Large intestine (tissue), 3 donors: ENCODE measurements around the gene SCFD1. TPM values are rescaled to one million over a fixed set of nuclear protein-coding genes. Genes with fewer than 3 reads are reported as not detected.
"Not testable (repeated sequence)": the region's sequence is repeated elsewhere in the genome, so short reads cannot be mapped to it uniquely, and the experiment has no call there.

Experiments used
- DNase-seq, 2 donors: peaks; one replicate each; pipeline versions ENCODE4 v3.0.0 to v3.0.0-alpha.2; 2013
- H3K27ac ChIP-seq: one replicate; pipeline ENCODE4 v1.5.1; 2013; ENCODE audit warnings: low read length
- H3K27me3 ChIP-seq: 2 replicates; pipeline ENCODE4 v1.6.1; 2013; ENCODE audit warnings: low read length; ENCODE audit not compliant: control insufficient read depth, insufficient read depth
- H3K36me3 ChIP-seq: 2 replicates; pipeline ENCODE4 v1.6.1; 2013; ENCODE audit warnings: low read length; ENCODE audit not compliant: control insufficient read depth, insufficient read depth
- H3K4me1 ChIP-seq: one replicate; pipeline ENCODE4 v1.6.1; 2013; ENCODE audit warnings: low read length; ENCODE audit not compliant: control insufficient read depth, insufficient read depth
- H3K4me3 ChIP-seq: one replicate; pipeline ENCODE4 v1.5.1; 2013; ENCODE audit warnings: low read length
- H3K9me3 ChIP-seq: one replicate; pipeline ENCODE4 v1.6.1; 2013; ENCODE audit warnings: mild to moderate bottlenecking, low read depth, low read length, moderate library complexity; ENCODE audit not compliant: control insufficient read depth
- WGBS: methylation state at CpG from one replicate; pipeline ENCODE4 v1.1.5; 2013; ENCODE audit warnings: low lambda C conversion rate; ENCODE audit not compliant: insufficient coverage; 5-methylcytosine and 5-hydroxymethylcytosine counted together
- polyA plus RNA-seq: library from polyadenylated mRNA; unstranded; fragments of 120-200 nt; gene quantifications from one replicate; pipeline ENCODE4 v1.2.1, GENCODE V29; 2013

SCFD1 gene
- polyA plus RNA-seq, 1 donor: 69.7 TPM

GRCh38 chr14:30658645-30659044, 36.5 kb downstream of the SCFD1 start:
- Histone ChIP-seq H3K27me3 (no peaks in the 10 kb centered on the region), H3K9me3 (no peaks in the 10 kb centered on the region), H3K4me1 (no peaks in the 10 kb centered on the region), H3K36me3 (peaks cover 35% of the 10 kb centered on the region), H3K4me3 (no peak overlapping the region), H3K27ac (no peak overlapping the region)
- DNase-seq: no peak
- no CpG with 5 or more reads among the region's 3 CpGs for WGBS

DNA sequence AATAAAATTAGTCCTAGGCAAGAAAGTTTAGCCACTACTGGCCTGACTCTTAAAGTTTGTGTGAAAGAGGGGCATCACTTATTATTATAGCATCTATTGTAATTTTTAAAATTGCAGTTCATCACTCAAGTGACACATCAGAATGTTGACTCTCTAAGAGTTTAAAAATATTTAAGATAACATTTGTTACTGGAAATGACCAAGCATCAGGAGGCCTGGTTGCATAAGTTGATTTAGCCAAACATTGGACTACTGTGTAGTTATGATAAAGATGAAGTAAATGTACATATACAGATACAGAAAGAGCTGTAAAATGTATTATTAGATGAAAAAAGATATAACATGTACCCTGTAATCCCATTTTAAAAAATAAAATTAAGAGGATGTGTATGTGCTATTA, 47.5 kb downstream of the SCFD1 start:
- no peak overlapping the region for H3K4me3 ChIP-seq
- no peaks in the 10 kb centered on the region for H3K4me1 ChIP-seq
- no peaks in the 10 kb centered on the region for H3K27me3 ChIP-seq
- no peak for DNase-seq
- H3K36me3 ChIP-seq: peaks cover 4% of the 10 kb centered on the region
- no peak overlapping the region for H3K27ac ChIP-seq
- H3K9me3 ChIP-seq: no peaks in the 10 kb centered on the region

GRCh38 chr14:30673071-30673470, 51.0 kb downstream of the SCFD1 start:
- Histone ChIP-seq H3K27ac (no peak overlapping the region), H3K27me3 (no peaks in the 10 kb centered on the region), H3K36me3 (peaks cover 12% of the 10 kb centered on the region), H3K9me3 (no peaks in the 10 kb centered on the region), H3K4me1 (no peaks in the 10 kb centered on the region), H3K4me3 (no peak overlapping the region)
- no peak for DNase-seq
- WGBS: 100% methylated on average over 1 of the region's 1 CpG

- no peaks in the 10 kb centered on the region for H3K9me3 ChIP-seq
- H3K4me3 ChIP-seq: no peak overlapping the region
- H3K4me1 ChIP-seq: no peaks in the 10 kb centered on the region
- DNase-seq: no peak
- no peak overlapping the region for H3K27ac ChIP-seq
- H3K27me3 ChIP-seq: no peaks in the 10 kb centered on the region
- H3K36me3 ChIP-seq: peaks cover 22% of the 10 kb centered on the region
Observed at GRCh38 chr14:30678926-30679431, 56.9 kb downstream of the SCFD1 start.

- Histone ChIP-seq H3K4me1 (no peaks in the 10 kb centered on the region), H3K27me3 (no peaks in the 10 kb centered on the region), H3K27ac (no peak overlapping the region), H3K9me3 (no peaks in the 10 kb centered on the region), H3K4me3 (no peak overlapping the region), H3K36me3 (peaks cover 25% of the 10 kb centered on the region)
- no peak for DNase-seq
Observed at GRCh38 chr14:30680036-30680435, 57.9 kb downstream of the SCFD1 start.

- not testable (repeated sequence) for H3K27ac ChIP-seq, H3K27me3 ChIP-seq, H3K4me1 ChIP-seq, H3K9me3 ChIP-seq, H3K4me3 ChIP-seq, DNase-seq
- H3K36me3 ChIP-seq: peaks cover 24% of the 10 kb centered on the region
- whole genome bisulfite sequencing: no CpG with 5 or more reads among the region's 5 CpGs
Observed at GRCh38 chr14:30680776-30681175, 58.7 kb downstream of the SCFD1 start.

DNA sequence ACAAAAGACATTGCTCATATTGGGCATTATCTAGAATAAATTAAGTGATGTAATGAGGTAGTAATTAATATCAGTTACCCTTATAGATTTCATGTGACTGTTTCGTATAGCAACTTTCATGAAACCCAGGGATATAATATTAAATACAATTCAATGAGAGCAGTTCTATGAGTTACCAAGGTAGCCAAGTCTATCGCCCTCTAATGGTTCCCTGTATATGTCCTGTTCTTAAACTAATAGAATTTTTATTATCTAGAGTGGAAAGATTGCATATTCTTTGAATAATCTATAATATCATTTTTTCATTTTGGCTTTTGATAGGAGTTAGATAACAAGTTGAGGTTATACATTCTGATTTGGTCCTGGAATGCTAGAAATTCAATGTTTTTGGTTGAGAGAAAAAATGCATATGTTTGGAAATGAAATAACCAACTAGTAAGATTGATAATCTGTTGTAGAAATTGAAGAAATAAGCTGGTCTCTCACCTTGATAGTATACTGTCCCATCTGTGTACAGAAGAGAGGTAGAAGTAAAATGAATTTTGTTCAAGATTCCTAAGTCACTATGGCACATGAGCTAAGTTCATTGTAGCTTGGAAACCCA, 59.7 kb downstream of the SCFD1 start:
- no peak overlapping the region for H3K4me3 ChIP-seq
- no peaks in the 10 kb centered on the region for H3K4me1 ChIP-seq
- H3K36me3 ChIP-seq: peaks cover 18% of the 10 kb centered on the region
- no peaks in the 10 kb centered on the region for H3K27me3 ChIP-seq
- WGBS: 83% methylated on average over 2 of the region's 2 CpGs
- no peaks in the 10 kb centered on the region for H3K9me3 ChIP-seq
- DNase-seq: no peak
- H3K27ac ChIP-seq: no peak overlapping the region

DNA sequence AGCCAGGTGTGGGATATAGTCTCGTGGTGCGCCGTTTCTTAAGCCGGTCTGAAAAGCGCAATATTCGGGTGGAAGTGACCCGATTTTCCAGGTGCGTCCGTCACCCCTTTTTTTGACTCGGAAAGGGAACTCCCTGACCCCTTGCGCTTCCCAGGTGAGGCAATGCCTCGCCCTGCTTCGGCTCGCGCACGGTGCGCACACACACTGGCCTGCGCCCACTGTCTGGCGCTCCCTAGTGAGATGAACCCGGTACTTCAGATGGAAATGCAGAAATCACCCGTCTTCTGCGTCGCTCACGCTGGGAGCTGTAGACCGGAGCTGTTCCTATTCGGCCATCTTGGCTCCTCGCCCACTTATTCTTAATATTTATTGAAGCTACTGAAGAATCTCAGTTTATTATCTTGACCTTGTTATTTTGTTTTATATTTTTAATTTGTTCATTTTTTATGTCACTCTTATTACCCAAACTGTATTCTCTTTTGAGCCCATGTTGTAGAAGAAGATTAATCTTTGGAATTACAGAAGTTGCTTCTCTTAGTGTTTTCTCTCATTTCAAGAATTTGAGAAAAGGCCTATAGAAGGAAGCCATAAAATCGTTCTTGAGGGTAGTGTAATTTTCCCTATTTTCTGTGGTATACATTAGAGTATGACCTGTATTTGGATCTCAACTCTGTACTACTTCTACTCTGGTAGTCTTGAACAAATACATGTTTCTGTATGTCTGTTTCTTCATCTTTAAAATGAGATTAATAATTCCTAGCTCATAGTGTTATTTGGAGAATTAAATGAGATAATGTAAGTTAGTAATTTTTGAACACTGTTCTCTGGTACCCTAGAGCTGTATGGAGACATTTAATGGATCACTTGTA, 68.6 kb downstream of the SCFD1 start:
- no CpG with 5 or more reads among the region's 28 CpGs for WGBS
- H3K4me3 ChIP-seq: peak overlapping the region; percentile 28
- DNase-seq: peak; percentile 15 to 40

DNA sequence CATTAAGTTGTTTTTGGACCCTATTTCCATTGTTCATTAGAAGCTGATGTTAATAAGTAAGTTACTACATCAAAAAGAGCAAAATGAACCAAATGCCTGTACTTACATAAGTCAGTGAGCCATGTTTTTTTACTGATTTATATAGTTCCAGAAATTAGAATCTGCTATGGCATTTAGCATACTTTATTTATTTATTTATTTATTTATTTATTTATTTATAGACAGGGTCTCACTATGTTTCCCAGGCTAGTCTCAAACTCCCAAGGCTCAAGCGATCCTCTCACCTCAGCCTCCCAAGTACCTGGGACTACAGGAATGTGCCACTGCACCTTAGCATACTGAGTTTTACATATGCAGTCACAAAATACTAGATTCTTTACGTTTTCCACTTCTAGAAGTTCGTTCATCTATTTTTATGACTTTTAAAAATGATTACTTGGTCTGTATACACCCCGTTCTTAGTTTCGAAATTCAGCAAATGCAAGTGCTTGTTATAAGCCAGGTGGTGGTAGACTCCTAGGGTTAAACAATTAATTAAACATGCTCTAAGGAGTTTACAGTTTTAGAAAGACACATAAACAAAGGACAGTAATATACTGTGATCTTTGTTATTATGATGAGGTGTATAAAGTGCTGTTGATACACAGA, 69.8 kb downstream of the SCFD1 start:
- no peaks in the 10 kb centered on the region for H3K9me3 ChIP-seq
- H3K36me3 ChIP-seq: peaks cover 14% of the 10 kb centered on the region
- no peaks in the 10 kb centered on the region for H3K27me3 ChIP-seq
- no peak overlapping the region for H3K27ac ChIP-seq
- H3K4me1 ChIP-seq: no peaks in the 10 kb centered on the region
- 59% methylated on average over 3 of the region's 5 CpGs for WGBS
- H3K4me3 ChIP-seq: no peak overlapping the region
- DNase-seq: no peak

More for the DNA sequence above, 68.6 kb downstream of the SCFD1 start:
- not testable (repeated sequence) for H3K9me3 ChIP-seq, H3K36me3 ChIP-seq, H3K4me1 ChIP-seq, H3K27me3 ChIP-seq
- H3K27ac ChIP-seq: peak overlapping the region; percentile 53

DNA sequence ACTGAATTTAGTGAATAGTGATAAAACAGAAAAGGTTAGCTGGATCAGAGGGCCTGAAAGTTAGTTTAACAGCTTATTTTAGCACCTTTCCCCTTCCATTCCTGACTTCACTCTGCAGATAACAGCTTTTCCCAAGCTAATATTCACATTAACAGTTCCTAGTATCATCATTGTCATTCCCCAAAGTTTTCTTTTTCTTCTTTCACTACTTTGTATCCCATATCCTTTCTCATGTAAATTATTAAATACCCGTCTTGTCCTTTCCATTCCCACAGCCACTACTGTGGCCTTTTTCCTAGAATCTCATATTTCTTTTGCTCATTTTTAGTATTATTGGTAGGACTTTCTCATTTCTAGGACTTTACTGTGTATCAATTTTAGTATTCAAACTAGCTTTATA, 70.5 kb downstream of the SCFD1 start:
- 100% methylated on average over 1 of the region's 1 CpG for WGBS
- H3K4me3 ChIP-seq: no peak overlapping the region
- no peaks in the 10 kb centered on the region for H3K9me3 ChIP-seq
- no peaks in the 10 kb centered on the region for H3K27me3 ChIP-seq
- H3K36me3 ChIP-seq: peaks cover 19% of the 10 kb centered on the region
- H3K4me1 ChIP-seq: no peaks in the 10 kb centered on the region
- no peak overlapping the region for H3K27ac ChIP-seq
- DNase-seq: no peak
